Stimulated activated naive CD8-positive, alpha-beta T cell treated with anti-CD3 and anti-CD28 coated beads, Interleukin-15, Interleukin-2, amounts not matched to agents 100 ng/mL and 50 ng/mL, for 24 hours (primary cell): ENCODE data around the gene PHF14.

Source experiments
- H3K27ac Mint-ChIP-seq: one replicate; pipeline ENCODE4 v1.8.0; 2021; ENCODE audit warnings: mild to moderate bottlenecking, mixed read lengths
- H3K27me3 Mint-ChIP-seq: one replicate; pipeline ENCODE4 v1.8.0; 2021; ENCODE audit warnings: mixed read lengths
- H3K36me3 Mint-ChIP-seq: one replicate; pipeline ENCODE4 v1.8.0; 2021; ENCODE audit warnings: low read depth, mixed read lengths
- H3K4me1 Mint-ChIP-seq: one replicate; pipeline ENCODE4 v1.8.0; 2021; ENCODE audit warnings: low read depth, mixed read lengths
- H3K4me3 Mint-ChIP-seq: one replicate; pipeline ENCODE4 v1.8.0; 2021; ENCODE audit warnings: mild to moderate bottlenecking, mixed read lengths
- H3K9me3 Mint-ChIP-seq: one replicate; pipeline ENCODE4 v1.8.0; 2021; ENCODE audit warnings: mixed read lengths

The PHF14 gene

DNA sequence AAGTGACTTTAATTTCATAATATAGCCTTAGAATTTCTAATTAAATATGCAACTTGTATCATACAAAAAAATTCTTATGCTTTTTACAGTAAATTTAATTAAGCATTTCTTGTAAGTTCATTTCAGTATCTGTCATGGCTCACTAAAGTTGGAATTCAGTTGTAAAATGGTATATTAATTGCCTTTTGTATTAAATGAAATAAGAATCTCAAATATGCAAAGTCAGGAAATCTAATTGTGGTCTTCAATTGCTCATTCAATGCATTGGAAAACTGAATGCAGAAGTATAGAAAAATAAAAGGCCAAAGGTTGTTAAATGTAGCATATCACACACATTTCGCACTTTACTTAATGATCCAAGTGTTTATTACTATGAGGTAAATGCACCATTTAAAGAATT, 189.5 kb downstream of the PHF14 start:
- Mint-ChIP-seq H3K27ac (no peak overlapping the region), H3K9me3 (no peaks in the 10 kb centered on the region), H3K4me3 (no peak overlapping the region), H3K27me3 (no peaks in the 10 kb centered on the region), H3K36me3 (peaks cover 8% of the 10 kb centered on the region), H3K4me1 (no peaks in the 10 kb centered on the region)

DNA sequence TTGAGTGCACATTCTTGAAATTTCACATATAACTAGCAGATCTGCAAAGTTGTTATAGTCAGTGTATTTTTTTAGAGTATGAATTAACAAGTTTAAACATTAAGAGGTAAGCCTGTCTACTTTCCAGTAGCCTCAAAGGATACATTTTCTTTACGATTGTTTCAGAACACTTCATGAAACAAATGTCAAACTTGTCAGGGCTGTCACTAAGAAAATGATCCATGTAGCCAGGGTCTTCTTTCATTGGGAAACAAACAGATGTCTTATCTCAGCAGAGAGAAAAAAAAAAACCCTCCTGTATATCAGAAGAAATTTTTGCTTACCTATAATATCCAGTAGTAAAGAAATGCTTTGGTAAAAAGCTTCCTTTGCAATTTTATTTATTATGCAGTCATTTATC, 192.4 kb downstream of the PHF14 start:
- H3K36me3 Mint-ChIP-seq = peaks cover 10% of the 10 kb centered on the region
- H3K4me1 Mint-ChIP-seq = peaks cover 14% of the 10 kb centered on the region
- H3K27me3 Mint-ChIP-seq = no peaks in the 10 kb centered on the region
- no peak overlapping the region for H3K4me3 Mint-ChIP-seq
- H3K27ac Mint-ChIP-seq = no peak overlapping the region
- H3K9me3 Mint-ChIP-seq = no peaks in the 10 kb centered on the region

DNA sequence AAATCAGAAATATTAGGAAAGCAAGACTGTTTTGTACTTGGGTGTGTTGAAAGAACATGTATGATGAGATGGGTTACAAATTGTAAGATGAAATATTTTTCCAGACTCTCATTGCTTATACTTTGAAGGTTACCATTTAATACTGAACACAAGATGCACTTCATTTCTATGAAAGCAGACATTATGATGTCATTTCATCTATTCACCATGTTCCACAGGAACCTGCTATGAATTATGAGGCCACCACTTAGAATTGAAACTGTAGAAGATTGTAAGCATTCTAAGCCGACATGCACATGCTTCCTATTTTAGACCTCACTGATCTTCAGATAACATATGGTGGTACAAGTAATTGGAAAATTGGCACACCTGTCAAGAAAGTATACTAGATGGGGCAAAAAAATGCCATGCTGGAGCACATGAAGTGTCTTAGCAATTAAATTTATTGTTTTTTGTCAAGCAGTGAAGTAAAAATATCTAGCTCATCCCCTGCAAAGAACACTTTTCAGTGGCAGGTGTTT, 195.0 kb downstream of the PHF14 start:
- H3K4me1 Mint-ChIP-seq = peaks cover 17% of the 10 kb centered on the region
- no peaks in the 10 kb centered on the region for H3K27me3 Mint-ChIP-seq
- no peak overlapping the region for H3K27ac Mint-ChIP-seq
- H3K4me3 Mint-ChIP-seq = no peak overlapping the region
- H3K36me3 Mint-ChIP-seq = peaks cover 6% of the 10 kb centered on the region
- H3K9me3 Mint-ChIP-seq = no peaks in the 10 kb centered on the region

DNA sequence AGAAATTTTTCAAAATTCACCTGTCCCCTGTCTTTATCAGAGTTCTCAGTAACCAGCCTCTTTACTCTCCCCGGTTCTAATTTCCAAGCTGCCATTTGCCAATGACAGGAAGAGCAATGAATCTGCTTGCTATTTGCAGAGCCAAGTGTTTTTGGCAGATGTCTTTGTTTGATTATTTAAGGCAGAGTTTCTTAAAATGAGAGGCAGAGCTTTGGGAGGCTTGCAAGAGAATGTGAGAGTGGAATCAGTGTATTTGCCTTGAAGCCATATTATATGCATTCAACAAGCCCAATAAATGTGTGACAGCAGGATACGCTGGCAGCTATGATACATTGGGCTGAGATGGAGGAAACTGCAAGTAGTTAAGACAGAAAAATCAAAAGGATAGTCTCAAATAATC, 196.5 kb downstream of the PHF14 start:
- peaks cover 17% of the 10 kb centered on the region for H3K4me1 Mint-ChIP-seq
- no peaks in the 10 kb centered on the region for H3K9me3 Mint-ChIP-seq
- H3K36me3 Mint-ChIP-seq = peaks cover 3% of the 10 kb centered on the region
- no peaks in the 10 kb centered on the region for H3K27me3 Mint-ChIP-seq
- H3K4me3 Mint-ChIP-seq = no peak overlapping the region
- no peak overlapping the region for H3K27ac Mint-ChIP-seq

DNA sequence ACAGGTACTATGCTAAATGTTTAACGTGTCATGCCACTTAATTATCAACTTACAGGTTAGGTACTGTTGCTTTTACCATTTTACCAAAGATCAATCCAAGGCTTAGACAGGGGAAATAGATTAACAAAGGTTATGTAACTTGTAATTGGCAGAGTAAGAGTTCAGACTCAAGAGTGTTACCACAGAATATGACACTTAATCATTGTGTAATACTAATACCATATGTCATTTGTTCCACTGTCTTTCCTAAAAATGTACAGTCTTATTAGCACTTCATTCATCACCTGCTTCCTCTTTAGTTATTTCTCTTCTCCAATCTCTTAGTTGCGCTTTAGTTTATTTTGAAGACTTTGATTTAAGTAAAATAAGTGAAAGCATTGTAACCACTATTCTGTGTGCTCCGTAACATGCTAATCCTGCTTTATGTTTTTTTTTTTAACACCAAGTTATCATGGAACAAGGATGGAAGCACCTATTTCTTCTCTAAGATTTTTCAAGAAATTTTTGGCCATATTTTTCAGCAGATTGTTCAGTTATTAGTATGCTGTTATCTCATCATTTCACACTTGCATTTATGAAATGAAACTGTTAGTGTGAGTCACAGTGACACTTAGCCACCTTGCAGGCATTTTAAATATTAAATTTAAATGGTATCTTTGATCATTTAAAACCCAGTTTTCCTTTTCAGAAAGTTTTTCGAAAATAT, 197.3 kb downstream of the PHF14 start:
- peaks cover 17% of the 10 kb centered on the region for H3K4me1 Mint-ChIP-seq
- H3K9me3 Mint-ChIP-seq = no peaks in the 10 kb centered on the region
- H3K36me3 Mint-ChIP-seq = peaks cover 3% of the 10 kb centered on the region
- no peaks in the 10 kb centered on the region for H3K27me3 Mint-ChIP-seq
- H3K27ac Mint-ChIP-seq = no peak overlapping the region
- no peak overlapping the region for H3K4me3 Mint-ChIP-seq

DNA sequence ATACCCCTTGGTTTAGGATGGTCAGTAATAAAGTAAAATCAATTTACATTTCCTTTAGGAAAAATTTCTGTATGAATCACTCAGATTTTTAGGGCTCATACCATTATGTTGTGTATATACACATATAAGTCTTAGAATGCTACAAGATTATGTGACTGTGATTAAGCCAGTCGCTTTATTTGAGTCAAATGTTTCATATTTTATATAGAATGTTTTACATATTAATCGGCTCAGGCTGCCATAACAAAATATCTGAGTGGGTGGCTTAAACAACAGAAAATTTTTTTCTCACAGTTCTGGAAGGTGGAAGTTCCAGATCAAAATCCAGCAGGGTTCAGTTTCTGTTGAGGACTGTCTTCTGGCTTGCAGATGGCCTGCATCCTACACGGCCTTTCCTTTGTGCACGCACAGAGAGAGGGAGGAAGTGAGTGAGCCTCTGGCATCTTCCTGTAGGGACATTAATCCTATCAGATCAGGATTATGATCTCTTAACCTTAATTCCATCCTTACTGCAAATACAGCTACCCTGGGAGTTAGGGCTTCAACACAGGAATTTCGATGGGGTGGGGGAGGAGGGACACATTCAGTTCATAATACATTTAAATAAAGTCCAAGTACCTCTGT, 198.0 kb downstream of the PHF14 start:
- no peak overlapping the region for H3K4me3 Mint-ChIP-seq
- H3K4me1 Mint-ChIP-seq = peaks cover 17% of the 10 kb centered on the region
- H3K27ac Mint-ChIP-seq = no peak overlapping the region
- no peaks in the 10 kb centered on the region for H3K27me3 Mint-ChIP-seq
- H3K36me3 Mint-ChIP-seq = peaks cover 3% of the 10 kb centered on the region
- H3K9me3 Mint-ChIP-seq = no peaks in the 10 kb centered on the region

DNA sequence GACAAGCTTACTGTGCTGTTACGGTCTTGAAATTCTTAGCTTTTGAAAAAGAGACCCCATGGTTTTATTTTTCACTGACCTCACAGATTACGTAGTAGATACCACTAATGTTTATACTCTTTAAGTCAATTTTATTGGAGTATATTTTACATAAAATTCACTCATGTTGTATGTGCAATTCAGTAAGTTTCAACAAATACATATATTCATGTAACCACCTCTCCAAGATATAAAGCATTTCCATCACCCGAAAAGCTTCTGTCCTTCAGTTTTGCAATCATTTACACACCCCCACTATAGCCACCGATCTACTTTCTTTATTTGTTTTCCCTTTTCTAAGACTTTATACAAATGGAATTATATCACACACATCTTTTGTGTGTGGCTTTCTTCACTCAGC, 199.2 kb downstream of the PHF14 start:
- H3K27me3 Mint-ChIP-seq = no peaks in the 10 kb centered on the region

DNA sequence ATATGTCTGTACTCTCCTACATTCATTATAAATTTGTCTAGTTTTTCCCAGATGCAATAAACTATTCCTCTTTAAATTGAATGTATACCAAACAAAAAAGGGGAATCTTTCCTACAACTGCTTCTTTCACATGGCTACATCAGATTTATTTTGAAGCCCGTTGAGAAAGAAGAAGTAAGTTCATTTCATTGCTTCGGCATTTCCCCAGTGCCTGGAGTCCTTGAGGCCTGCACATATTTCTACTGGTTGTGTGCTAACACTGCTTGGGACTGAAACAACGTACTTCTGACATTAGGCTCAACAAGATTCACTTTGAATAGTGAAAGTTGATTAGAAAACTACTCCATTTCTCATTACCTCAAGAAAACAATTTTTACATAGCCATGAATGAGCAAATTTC, 201.7 kb downstream of the PHF14 start:
- Mint-ChIP-seq H3K36me3 (no peaks in the 10 kb centered on the region), H3K27me3 (no peaks in the 10 kb centered on the region), H3K9me3 (no peaks in the 10 kb centered on the region), H3K4me3 (no peak overlapping the region), H3K4me1 (peaks cover 10% of the 10 kb centered on the region), H3K27ac (no peak overlapping the region)

More for the DNA sequence above, 199.2 kb downstream of the PHF14 start:
- H3K9me3 Mint-ChIP-seq = no peaks in the 10 kb centered on the region
- H3K4me3 Mint-ChIP-seq = no peak overlapping the region
- H3K27ac Mint-ChIP-seq = no peak overlapping the region
- H3K36me3 Mint-ChIP-seq = peaks cover 3% of the 10 kb centered on the region
- H3K4me1 Mint-ChIP-seq = peaks cover 17% of the 10 kb centered on the region

DNA sequence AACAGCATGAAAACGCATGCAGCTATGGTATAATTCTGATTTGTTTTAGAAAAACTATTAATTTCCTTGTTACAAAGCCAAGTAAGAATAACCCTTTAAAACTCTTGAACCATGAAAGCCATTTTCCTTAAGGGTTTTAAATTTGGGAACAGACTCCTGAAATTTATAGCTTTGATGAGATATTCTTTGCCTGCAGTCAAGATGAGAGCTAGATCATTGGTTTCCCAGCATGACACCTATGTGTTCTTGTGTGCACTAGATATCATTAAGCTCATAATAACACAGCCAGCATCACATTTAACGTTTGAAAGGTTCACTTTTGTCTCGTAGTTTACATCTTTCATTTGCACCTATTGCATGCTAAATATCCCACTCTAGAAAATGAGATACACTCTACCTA, 202.2 kb downstream of the PHF14 start:
- H3K4me1 Mint-ChIP-seq = peaks cover 5% of the 10 kb centered on the region
- no peak overlapping the region for H3K27ac Mint-ChIP-seq
- H3K4me3 Mint-ChIP-seq = no peak overlapping the region
- no peaks in the 10 kb centered on the region for H3K27me3 Mint-ChIP-seq
- no peaks in the 10 kb centered on the region for H3K36me3 Mint-ChIP-seq
- H3K9me3 Mint-ChIP-seq = no peaks in the 10 kb centered on the region

DNA sequence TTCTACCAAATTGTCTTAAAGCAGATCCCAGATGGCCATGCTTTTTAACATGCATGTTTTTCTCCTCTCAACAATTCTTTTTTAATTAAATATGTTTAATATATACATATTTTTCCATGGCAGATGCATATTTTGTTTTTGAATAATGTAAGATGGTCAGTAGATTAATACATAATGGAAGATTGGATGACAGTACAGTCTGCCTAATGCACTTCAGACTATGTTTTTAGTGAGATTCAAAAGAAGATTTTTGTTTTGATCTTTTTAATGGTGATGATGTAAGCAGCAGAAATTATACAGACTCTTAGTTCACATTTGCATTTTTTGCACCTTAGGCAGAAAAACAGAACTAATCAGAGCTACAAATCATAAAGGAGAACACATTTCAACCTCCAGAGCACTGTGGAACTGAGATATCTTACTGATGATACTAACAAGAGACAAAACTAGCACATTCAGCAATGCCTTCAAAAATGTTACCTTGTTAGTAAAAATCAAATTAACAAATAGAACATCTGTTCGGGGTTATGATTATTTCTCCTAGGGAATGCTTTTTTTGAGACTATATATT, 203.4 kb downstream of the PHF14 start:
- Mint-ChIP-seq H3K36me3 (no peaks in the 10 kb centered on the region), H3K4me3 (no peak overlapping the region), H3K9me3 (no peaks in the 10 kb centered on the region), H3K27me3 (no peaks in the 10 kb centered on the region), H3K4me1 (no peaks in the 10 kb centered on the region), H3K27ac (no peak overlapping the region)

DNA sequence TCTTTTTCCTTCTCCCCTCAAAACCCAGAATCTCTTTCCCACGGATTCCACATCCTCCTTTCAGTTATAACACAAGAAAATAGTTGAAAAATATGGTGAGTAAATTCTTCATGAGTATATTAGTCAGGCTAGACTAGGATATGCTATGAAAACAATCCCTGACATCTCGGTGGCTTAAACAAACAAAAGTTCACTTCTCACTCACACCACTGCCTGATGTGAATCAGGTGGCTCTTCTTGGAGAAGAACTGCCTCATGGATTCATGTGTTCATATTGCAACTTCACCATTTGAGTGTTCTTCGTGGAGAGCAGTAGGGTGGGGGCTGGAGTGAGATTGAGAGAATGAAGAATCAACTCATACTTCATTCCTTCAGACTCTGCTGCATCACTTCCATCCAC, 204.1 kb downstream of the PHF14 start:
- Mint-ChIP-seq H3K36me3 (no peaks in the 10 kb centered on the region), H3K4me1 (no peaks in the 10 kb centered on the region), H3K9me3 (no peaks in the 10 kb centered on the region), H3K27me3 (no peaks in the 10 kb centered on the region), H3K27ac (no peak overlapping the region), H3K4me3 (no peak overlapping the region)

DNA sequence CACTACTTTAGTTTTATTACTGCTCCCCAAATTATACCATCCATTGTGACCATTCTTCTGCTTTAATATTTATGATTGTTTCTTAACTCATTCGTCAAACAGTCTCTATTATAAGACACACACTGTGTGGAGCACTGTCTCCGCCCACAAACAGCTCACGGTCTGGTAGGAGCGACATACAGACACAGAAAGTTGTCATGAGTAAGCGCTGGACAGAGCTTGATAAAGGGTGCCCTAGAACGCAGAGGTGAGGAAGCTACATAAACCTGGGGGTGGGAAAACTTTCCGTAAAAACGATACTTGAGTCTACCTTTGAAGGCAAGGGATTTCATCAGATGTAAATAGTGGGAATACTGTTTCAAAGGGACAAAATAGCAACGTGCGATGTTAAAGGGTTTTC, 207.9 kb downstream of the PHF14 start:
- Mint-ChIP-seq H3K9me3 (peaks cover 14% of the 10 kb centered on the region), H3K4me3 (no peak overlapping the region), H3K36me3 (no peaks in the 10 kb centered on the region), H3K27me3 (no peaks in the 10 kb centered on the region), H3K4me1 (no peaks in the 10 kb centered on the region), H3K27ac (no peak overlapping the region)

DNA sequence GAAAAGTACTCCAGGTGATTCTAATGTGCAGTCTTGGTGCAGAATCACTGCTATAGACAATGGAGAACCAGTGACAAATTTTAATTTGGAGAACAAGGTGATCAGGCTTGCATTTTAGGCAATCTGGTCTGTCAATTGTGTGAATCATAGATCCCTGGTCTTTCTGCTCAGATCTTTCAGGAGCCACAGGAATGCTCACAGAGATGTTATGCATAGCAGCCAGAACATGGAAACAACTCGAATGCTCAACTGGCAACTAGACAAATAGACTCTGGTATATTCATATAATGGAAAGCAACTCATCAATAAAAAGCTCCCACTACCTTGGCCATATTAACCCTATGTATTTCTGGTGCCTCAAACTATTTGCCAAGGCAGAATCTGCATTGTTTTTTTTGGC, 209.1 kb downstream of the PHF14 start:
- Mint-ChIP-seq H3K4me3 (no peak overlapping the region), H3K27me3 (no peaks in the 10 kb centered on the region), H3K27ac (no peak overlapping the region), H3K9me3 (peaks cover 14% of the 10 kb centered on the region), H3K4me1 (no peaks in the 10 kb centered on the region), H3K36me3 (no peaks in the 10 kb centered on the region)

DNA sequence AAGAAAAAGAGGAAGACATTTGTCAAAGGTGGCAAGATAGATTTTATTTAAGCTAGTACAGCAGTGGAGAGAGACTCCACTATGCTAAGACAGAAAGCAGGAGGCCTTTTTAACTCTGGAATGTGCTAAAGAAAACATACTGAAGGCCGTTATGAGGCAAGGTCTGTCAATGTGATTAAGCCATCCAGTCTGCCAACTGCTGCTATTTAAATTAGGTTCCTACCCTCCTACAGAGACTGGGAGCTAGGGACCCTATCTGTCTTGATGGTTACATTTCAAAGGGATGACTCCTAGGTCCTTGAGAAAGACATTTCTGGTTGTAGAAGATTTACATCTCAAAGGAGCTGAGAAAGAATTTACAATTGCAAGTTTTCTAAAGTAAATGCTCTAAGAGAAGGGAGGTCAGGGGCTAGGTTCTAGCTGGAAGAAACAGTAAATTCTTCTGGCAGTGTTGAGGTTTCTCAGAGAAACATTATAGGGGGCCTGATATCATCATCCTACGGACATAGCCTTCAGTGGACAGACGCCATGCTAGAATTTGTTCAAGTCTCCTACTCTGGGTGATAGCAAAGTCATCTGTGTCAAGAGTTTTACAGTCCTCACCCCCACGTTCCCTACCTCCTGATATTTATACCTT, 211.6 kb downstream of the PHF14 start:
- Mint-ChIP-seq H3K36me3 (no peaks in the 10 kb centered on the region), H3K4me3 (no peak overlapping the region), H3K27ac (no peak overlapping the region), H3K27me3 (no peaks in the 10 kb centered on the region), H3K4me1 (no peaks in the 10 kb centered on the region), H3K9me3 (peaks cover 14% of the 10 kb centered on the region)
